ENCODE results near the gene LCLAT1. TPM values are rescaled to one million over a fixed set of nuclear protein-coding genes. Genes with fewer than 3 reads are reported as not detected.

The LCLAT1 gene
- total and polyA plus RNA-seq, 2 donors (not counting 1 experiment from before 2014, with no cell fraction given): 5.1 to 21.9 TPM

DNA sequence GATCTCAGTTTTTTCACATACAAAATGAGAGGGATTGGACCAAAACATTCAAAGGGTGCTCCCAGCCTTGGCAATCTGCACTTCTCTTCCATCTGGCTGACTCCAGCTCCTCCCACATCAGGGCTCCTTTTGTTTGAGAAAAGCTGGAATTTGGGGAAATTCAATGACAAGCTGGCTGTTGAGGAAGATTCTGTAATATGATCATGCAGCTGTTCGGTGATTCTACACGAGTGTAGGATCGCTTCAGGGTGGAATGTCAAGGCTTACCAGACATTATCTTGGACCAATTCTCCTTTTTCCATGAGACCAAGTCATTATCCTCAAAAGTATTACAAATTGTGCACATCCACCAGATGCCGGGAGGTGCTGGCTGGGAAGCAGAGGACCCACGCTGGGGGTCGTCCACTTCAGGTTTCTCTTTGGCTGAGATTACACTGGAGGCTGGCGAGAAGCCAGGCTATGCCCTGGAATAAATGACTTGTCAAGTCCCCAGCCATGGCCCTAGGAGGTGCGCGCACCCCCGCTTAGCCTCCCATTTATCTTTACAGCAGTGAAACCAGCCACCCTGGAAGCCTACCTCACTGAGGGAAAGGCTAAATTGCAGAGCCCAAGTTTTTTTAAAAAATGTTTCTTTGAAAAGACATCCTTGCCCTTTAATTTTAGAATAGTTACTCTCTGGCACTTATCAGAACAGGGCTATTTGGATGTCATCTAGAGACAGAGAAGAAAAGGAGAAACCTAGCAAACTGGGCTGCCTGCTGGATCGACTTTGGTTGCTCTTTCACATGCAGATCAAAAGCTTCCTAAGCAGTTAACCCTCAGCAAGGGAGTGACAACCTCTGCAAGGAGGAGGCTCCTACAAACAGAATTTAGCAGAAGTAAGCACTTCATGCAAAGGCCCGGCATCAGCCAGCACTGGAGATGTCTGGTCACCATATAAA is 42.5 kb upstream of the LCLAT1 start:
- no peak overlapping the region for H3K27ac ChIP-seq (ENCODE audit: low read length in 2 of 2)
- H3K36me3 ChIP-seq (replicated peaks in 1 of 2; ENCODE audit: control extremely low read depth in 1 of 2, control insufficient read depth in 1 of 2, extremely low read depth in 1 of 2, insufficient read depth in 2 of 2, low read length in 1 of 2): no peaks in the 10 kb centered on the region
- Mint-ChIP-seq H3K9me3 (ENCODE audit: insufficient read depth) (no peaks in the 10 kb centered on the region), H3K4me3 (no peak overlapping the region), H3K4me1 (peaks cover 10% of the 10 kb centered on the region), H3K27ac (no peak overlapping the region), H3K27me3 (no peaks in the 10 kb centered on the region)
- H2AFZ ChIP-seq (ENCODE audit: insufficient read depth, low read depth, low read length, poor library complexity, severe bottlenecking): no peak overlapping the region
- H3K79me2 ChIP-seq (ENCODE audit: control insufficient read depth, insufficient read depth, low read length): no peaks in the 10 kb centered on the region
- ChIA-PET POLR2A (no interaction called here), CTCF (interaction anchor here (1.2 kb wide), 1 partner anchor 307 kb away, joined by 3 read pairs; no protein-coding TSS in a partner anchor)
- H4K20me1 ChIP-seq (ENCODE audit: control insufficient read depth, insufficient read depth, low read length, poor library complexity, severe bottlenecking): no peaks in the 10 kb centered on the region
- TF ChIP-seq, protein P1, sequence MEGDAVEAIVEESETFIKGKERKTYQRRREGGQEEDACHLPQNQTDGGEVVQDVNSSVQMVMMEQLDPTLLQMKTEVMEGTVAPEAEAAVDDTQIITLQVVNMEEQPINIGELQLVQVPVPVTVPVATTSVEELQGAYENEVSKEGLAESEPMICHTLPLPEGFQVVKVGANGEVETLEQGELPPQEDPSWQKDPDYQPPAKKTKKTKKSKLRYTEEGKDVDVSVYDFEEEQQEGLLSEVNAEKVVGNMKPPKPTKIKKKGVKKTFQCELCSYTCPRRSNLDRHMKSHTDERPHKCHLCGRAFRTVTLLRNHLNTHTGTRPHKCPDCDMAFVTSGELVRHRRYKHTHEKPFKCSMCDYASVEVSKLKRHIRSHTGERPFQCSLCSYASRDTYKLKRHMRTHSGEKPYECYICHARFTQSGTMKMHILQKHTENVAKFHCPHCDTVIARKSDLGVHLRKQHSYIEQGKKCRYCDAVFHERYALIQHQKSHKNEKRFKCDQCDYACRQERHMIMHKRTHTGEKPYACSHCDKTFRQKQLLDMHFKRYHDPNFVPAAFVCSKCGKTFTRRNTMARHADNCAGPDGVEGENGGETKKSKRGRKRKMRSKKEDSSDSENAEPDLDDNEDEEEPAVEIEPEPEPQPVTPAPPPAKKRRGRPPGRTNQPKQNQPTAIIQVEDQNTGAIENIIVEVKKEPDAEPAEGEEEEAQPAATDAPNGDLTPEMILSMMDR (IDR thresholded peaks at IDR 0.05): no peak
- TF ChIP-seq EZH2 (IDR thresholded peaks at IDR 0.05; ENCODE audit: borderline replicate concordance, insufficient read depth, low read depth, low read length, poor library complexity, severe bottlenecking): no peak
- H3K4me2 ChIP-seq (replicated peaks; ENCODE audit: low read depth, low read length, poor library complexity, severe bottlenecking): no peak overlapping the region
- no peaks in the 10 kb centered on the region for H3K9me3 ChIP-seq (ENCODE audit: control extremely low read depth in 1 of 3, control insufficient read depth in 2 of 3, insufficient read depth in 1 of 3, low read length in 2 of 3)
- intact Hi-C loops (cut with micrococcal nuclease): no loop called here
- H3K27me3 ChIP-seq (replicated peaks in 1 of 4; ENCODE audit: control extremely low read depth in 1 of 4, control insufficient read depth in 3 of 4, insufficient read depth in 4 of 4, low read length in 3 of 4): no peaks in the 10 kb centered on the region
- no peak for ATAC-seq (ENCODE audit: low read depth)
- H3K9ac ChIP-seq (ENCODE audit: low read length): no peak overlapping the region
- no peak overlapping the region for H3K4me3 ChIP-seq (ENCODE audit: control extremely low read depth in 1 of 5, extremely low read depth in 1 of 5, insufficient read depth in 1 of 5, low read depth in 2 of 5, low read length in 4 of 5)
- DNase-seq: no peak
- WGBS (ENCODE audit: insufficient coverage): 76% methylated on average over 11 of the region's 12 CpGs
- H3K4me1 ChIP-seq (ENCODE audit: control insufficient read depth in 2 of 2, insufficient read depth in 2 of 2, low read length in 2 of 2): peaks cover 6 to 8% of the 10 kb centered on the region in 2 donors

- no peaks in the 10 kb centered on the region for H3K9me3 Mint-ChIP-seq (ENCODE audit: insufficient read depth)
- H3K4me1 Mint-ChIP-seq: peaks cover 12% of the 10 kb centered on the region
- intact Hi-C loops (cut with micrococcal nuclease): no loop called here
- POLR2A ChIA-PET: no interaction called here
- Histone ChIP-seq H3K36me3 (replicated peaks in 1 of 2; ENCODE audit: control extremely low read depth in 1 of 2, control insufficient read depth in 1 of 2, extremely low read depth in 1 of 2, insufficient read depth in 2 of 2, low read length in 1 of 2) (no peaks in the 10 kb centered on the region), H3K27me3 (replicated peaks in 1 of 4; ENCODE audit: control extremely low read depth in 1 of 4, control insufficient read depth in 3 of 4, insufficient read depth in 4 of 4, low read length in 3 of 4) (no peaks in the 10 kb centered on the region), H2AFZ (ENCODE audit: insufficient read depth, low read depth, low read length, poor library complexity, severe bottlenecking) (no peak overlapping the region), H3K4me3 (ENCODE audit: control extremely low read depth in 1 of 5, extremely low read depth in 1 of 5, insufficient read depth in 1 of 5, low read depth in 2 of 5, low read length in 4 of 5) (no peak overlapping the region), H3K27ac (ENCODE audit: low read length in 2 of 2) (no peak overlapping the region), H4K20me1 (ENCODE audit: control insufficient read depth, insufficient read depth, low read length, poor library complexity, severe bottlenecking) (no peaks in the 10 kb centered on the region), H3K4me1 (ENCODE audit: control insufficient read depth in 2 of 2, insufficient read depth in 2 of 2, low read length in 2 of 2) (peaks cover 6 to 8% of the 10 kb centered on the region in 2 donors), H3K79me2 (ENCODE audit: control insufficient read depth, insufficient read depth, low read length) (no peaks in the 10 kb centered on the region), H3K4me2 (replicated peaks; ENCODE audit: low read depth, low read length, poor library complexity, severe bottlenecking) (no peak overlapping the region), H3K9ac (ENCODE audit: low read length) (no peak overlapping the region), H3K9me3 (ENCODE audit: control extremely low read depth in 1 of 3, control insufficient read depth in 2 of 3, insufficient read depth in 1 of 3, low read length in 2 of 3) (no peaks in the 10 kb centered on the region)
- no peaks in the 10 kb centered on the region for H3K27me3 Mint-ChIP-seq
- DNase-seq (no peak), ATAC-seq (ENCODE audit: low read depth) (no peak)
- H3K4me3 Mint-ChIP-seq: no peak overlapping the region
- no peak for TF ChIP-seq EZH2 (IDR thresholded peaks at IDR 0.05; ENCODE audit: borderline replicate concordance, insufficient read depth, low read depth, low read length, poor library complexity, severe bottlenecking)
- TF ChIP-seq, protein P1 (IDR thresholded peaks at IDR 0.05): no peak
- H3K27ac Mint-ChIP-seq: no peak overlapping the region
- CTCF ChIA-PET: no interaction called here
- WGBS (ENCODE audit: insufficient coverage): 50% methylated on average over 1 of the region's 1 CpG
Observed at GRCh38 chr2:30405260-30405605, 41.8 kb upstream of the LCLAT1 start.

Data from B cell (primary cell).